Neuronal stem cell (in vitro differentiated cells): ENCODE results near the gene TMC5.

Source experiments
- DNase-seq: peaks from one replicate; pipeline ENCODE4 v3.0.0-alpha.2; 2013; ENCODE audit warnings: low spot score
- H2AFZ ChIP-seq: one replicate; pipeline ENCODE4 v1.6.1; 2013; ENCODE audit warnings: mild to moderate bottlenecking, low read length, inconsistent platforms
- H2AK5ac ChIP-seq: 2 replicates; pipeline ENCODE4 v1.6.1; 2013; ENCODE audit warnings: low read depth, mild to moderate bottlenecking, inconsistent platforms, low read length, moderate library complexity, mixed read lengths
- H2BK120ac ChIP-seq: 2 replicates; pipeline ENCODE4 v1.6.1; 2013; ENCODE audit warnings: low read depth, mild to moderate bottlenecking, inconsistent platforms, low read length, moderate library complexity, mixed read lengths
- H2BK12ac ChIP-seq: one replicate; pipeline ENCODE4 v1.6.1; 2013; ENCODE audit warnings: low read length, inconsistent platforms
- H2BK15ac ChIP-seq: 2 replicates; pipeline ENCODE4 v1.6.1; 2013; ENCODE audit warnings: mild to moderate bottlenecking, low read length, inconsistent platforms, mixed read lengths
- H2BK5ac ChIP-seq: one replicate; pipeline ENCODE4 v1.6.1; 2013; ENCODE audit warnings: inconsistent platforms, mild to moderate bottlenecking, low read length, moderate library complexity
- H3K14ac ChIP-seq: one replicate; pipeline ENCODE4 v1.6.1; 2013; ENCODE audit warnings: low read length, inconsistent platforms
- H3K18ac ChIP-seq: 2 replicates; pipeline ENCODE4 v1.6.1; 2013; ENCODE audit warnings: low read length, inconsistent platforms
- H3K23ac ChIP-seq: 2 replicates; pipeline ENCODE4 v1.6.1; 2013; ENCODE audit warnings: low read depth, mild to moderate bottlenecking, mixed read lengths, low read length, inconsistent platforms; ENCODE audit not compliant: poor library complexity
- H3K27ac ChIP-seq: replicated peaks from 3 replicates; pipeline ENCODE4 v1.5.1; 2013; ENCODE audit warnings: low read length, inconsistent platforms
- H3K27me3 ChIP-seq, 3 experiments: 2 replicates each; pipeline ENCODE4 v1.6.1; 2013; ENCODE audit warnings: low read length in 3 of 3, mild to moderate bottlenecking in 2 of 3, inconsistent platforms in 1 of 3, low read depth in 1 of 3, mixed read lengths in 1 of 3, moderate library complexity in 1 of 3; ENCODE audit not compliant: control insufficient read depth in 3 of 3, insufficient read depth in 3 of 3
- H3K36me3 ChIP-seq, 2 donors: replicated peaks in 1 of 2; 2 replicates each; pipeline ENCODE4 v1.6.1; 2013; ENCODE audit warnings: low read length in 2 of 2; ENCODE audit not compliant: control insufficient read depth in 2 of 2, insufficient read depth in 2 of 2
- H3K4ac ChIP-seq: 2 replicates; pipeline ENCODE4 v1.6.1; 2013; ENCODE audit warnings: inconsistent platforms, mild to moderate bottlenecking, low read length, moderate library complexity
- H3K4me1 ChIP-seq, 2 donors: 1 replicate in 1 of 2; 2 replicates in 1 of 2; pipeline ENCODE4 v1.6.1; 2013; ENCODE audit warnings: low read length in 2 of 2, low read depth in 1 of 2; ENCODE audit not compliant: control insufficient read depth in 2 of 2, insufficient read depth in 1 of 2
- H3K4me2 ChIP-seq: one replicate; pipeline ENCODE4 v1.6.1; 2013; ENCODE audit warnings: mild to moderate bottlenecking, low read length, inconsistent platforms; ENCODE audit not compliant: insufficient read depth, poor library complexity, severe bottlenecking
- H3K4me3 ChIP-seq, 2 donors: 2 replicates each; pipeline ENCODE4 v1.5.1; 2013; ENCODE audit warnings: low read length in 2 of 2, mild to moderate bottlenecking in 2 of 2, inconsistent platforms in 1 of 2, moderate library complexity in 1 of 2
- H3K79me1 ChIP-seq: one replicate; pipeline ENCODE4 v1.6.1; 2013; ENCODE audit warnings: low read depth, mild to moderate bottlenecking, inconsistent platforms, low read length, moderate library complexity
- H3K9ac ChIP-seq: one replicate; pipeline ENCODE4 v1.6.1; 2013; ENCODE audit warnings: mild to moderate bottlenecking, low read depth, low read length, inconsistent platforms; ENCODE audit not compliant: poor library complexity
- H3K9me3 ChIP-seq, 2 donors: replicated peaks in 1 of 2; 2 replicates each; pipeline versions ENCODE3 to v1.6.1; 2013; ENCODE audit warnings: low read length in 2 of 2, mild to moderate bottlenecking in 2 of 2, inconsistent platforms in 1 of 2, low read depth in 1 of 2, mixed read lengths in 1 of 2, moderate library complexity in 1 of 2; ENCODE audit not compliant: control insufficient read depth in 2 of 2, insufficient read depth in 1 of 2
- H4K8ac ChIP-seq: one replicate; pipeline ENCODE4 v1.6.1; 2013; ENCODE audit warnings: low read depth, mild to moderate bottlenecking, inconsistent platforms, low read length, moderate library complexity
- H4K91ac ChIP-seq: one replicate; pipeline ENCODE4 v1.6.1; 2013; ENCODE audit warnings: low read length, low read depth, mild to moderate bottlenecking, inconsistent platforms; ENCODE audit not compliant: poor library complexity
- WGBS, 2 donors: extraction: QIAGEN DNeasy Blood & Tissue Kit; methylation state at CpG; one replicate each; pipeline ENCODE4 v1.1.7; 2013; ENCODE audit warnings: missing lambda C conversion rate in 2 of 2, mixed read lengths in 1 of 2; ENCODE audit not compliant: insufficient read length in 2 of 2, insufficient replicate concordance in 1 of 2; ENCODE audit errors: extremely low coverage in 2 of 2; 5-methylcytosine and 5-hydroxymethylcytosine counted together

The TMC5 gene

DNA sequence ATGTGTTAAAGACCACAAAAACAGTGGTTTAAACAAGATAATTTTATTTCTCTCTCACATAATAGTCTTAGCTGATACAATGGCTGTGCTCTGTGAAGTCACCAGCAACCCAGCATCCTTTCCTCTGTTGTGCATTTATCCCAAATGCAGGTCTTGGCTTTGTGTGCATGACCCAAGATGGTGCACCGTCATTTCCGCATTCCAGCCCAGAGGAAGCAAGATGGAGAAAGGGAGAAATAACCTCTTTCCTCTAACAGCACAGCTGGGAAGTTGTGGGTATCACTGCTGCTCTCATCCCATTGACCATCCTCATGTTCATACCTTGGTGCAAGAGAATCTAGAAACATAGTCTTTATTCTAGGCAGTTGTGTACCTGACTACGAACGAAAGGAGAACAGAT lies 21.8 kb downstream of the TMC5 start:
- H3K79me1 ChIP-seq, result no peaks in the 10 kb centered on the region
- H2BK120ac ChIP-seq, result no peak overlapping the region
- no peak overlapping the region for H3K4ac ChIP-seq
- H3K18ac ChIP-seq, result no peak overlapping the region
- DNase-seq, result no peak
- H3K36me3 ChIP-seq, result no peaks in the 10 kb centered on the region
- H2BK15ac ChIP-seq, result no peak overlapping the region
- H4K91ac ChIP-seq, result no peak overlapping the region
- no peak overlapping the region for H2AK5ac ChIP-seq
- no peak overlapping the region for H3K14ac ChIP-seq
- H3K23ac ChIP-seq, result no peak overlapping the region
- no peaks in the 10 kb centered on the region for H3K9me3 ChIP-seq
- H2AFZ ChIP-seq, result no peak overlapping the region
- no peak overlapping the region for H2BK5ac ChIP-seq
- no peak overlapping the region for H3K9ac ChIP-seq
- H3K4me3 ChIP-seq, result no peak overlapping the region
- H3K27ac ChIP-seq, result no peak overlapping the region
- no peak overlapping the region for H3K4me2 ChIP-seq
- H2BK12ac ChIP-seq, result no peak overlapping the region
- H3K27me3 ChIP-seq, result no peaks in the 10 kb centered on the region
- WGBS, 2 donors, result no CpG with 5 or more reads among the region's 4 CpGs
- no peak overlapping the region for H4K8ac ChIP-seq
- H3K4me1 ChIP-seq, result no peaks in the 10 kb centered on the region

DNA sequence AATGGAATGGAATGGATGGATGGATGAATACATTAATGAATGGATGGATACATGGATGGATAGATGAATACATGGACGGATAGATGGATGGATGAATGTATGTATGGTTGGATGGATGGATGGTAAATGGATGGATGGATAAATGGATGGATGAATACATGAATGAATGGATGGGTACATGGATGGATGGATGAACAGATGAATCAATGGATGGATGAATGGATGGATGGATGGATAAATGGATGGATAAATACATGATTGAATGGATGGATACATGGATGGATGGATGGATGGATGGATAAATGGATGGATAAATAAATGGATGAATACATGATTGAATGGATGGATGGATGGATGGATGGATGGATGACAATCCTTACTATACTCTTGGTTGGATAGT lies 26.0 kb downstream of the TMC5 start:
- no peaks in the 10 kb centered on the region for H3K27me3 ChIP-seq
- H3K79me1 ChIP-seq, result no peaks in the 10 kb centered on the region
- H3K4me3 ChIP-seq, result no peak overlapping the region
- H3K4me1 ChIP-seq, result no peaks in the 10 kb centered on the region
- no peak overlapping the region for H4K91ac ChIP-seq
- H2BK12ac ChIP-seq, result no peak overlapping the region
- no peak overlapping the region for H2AFZ ChIP-seq
- no peak overlapping the region for H2BK5ac ChIP-seq
- no peaks in the 10 kb centered on the region for H3K36me3 ChIP-seq
- H2BK120ac ChIP-seq, result no peak overlapping the region
- H3K14ac ChIP-seq, result no peak overlapping the region
- H3K23ac ChIP-seq, result no peak overlapping the region
- no peak overlapping the region for H3K9ac ChIP-seq
- no peak overlapping the region for H2AK5ac ChIP-seq
- WGBS, 2 donors, result 100% methylated on average over 1 of the region's 1 CpG
- no peak for DNase-seq
- H2BK15ac ChIP-seq, result no peak overlapping the region
- H3K4ac ChIP-seq, result no peak overlapping the region
- no peaks in the 10 kb centered on the region for H3K9me3 ChIP-seq
- no peak overlapping the region for H3K18ac ChIP-seq
- no peak overlapping the region for H3K4me2 ChIP-seq
- H4K8ac ChIP-seq, result no peak overlapping the region
- H3K27ac ChIP-seq, result no peak overlapping the region

DNA sequence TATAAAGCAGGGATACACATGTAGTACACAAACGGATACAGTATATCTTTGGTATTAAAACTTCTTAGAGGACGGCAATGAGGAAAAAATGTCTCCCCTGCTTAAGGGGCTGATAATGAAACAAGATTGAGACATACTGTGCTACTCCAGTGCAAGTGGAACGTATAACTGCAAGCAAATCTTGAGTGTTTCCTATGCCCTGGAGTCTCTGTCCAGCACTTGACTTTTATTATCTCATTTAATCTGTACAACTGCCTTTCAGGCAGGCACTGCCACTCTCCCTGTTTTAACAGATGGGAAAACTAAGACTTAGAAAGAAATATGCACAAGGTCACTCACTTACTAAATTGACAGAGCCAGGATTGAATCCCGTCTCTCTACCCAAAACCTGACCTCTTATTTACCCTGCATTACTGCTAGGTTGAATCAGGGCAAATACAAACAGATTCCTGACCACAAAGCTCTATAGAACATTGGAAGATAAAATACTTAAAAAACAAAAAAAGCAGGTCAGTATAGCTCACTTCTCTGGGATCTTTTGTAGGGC lies 28.7 kb downstream of the TMC5 start:
- H3K9ac ChIP-seq, result no peak overlapping the region
- H4K91ac ChIP-seq, result no peak overlapping the region
- H3K4me2 ChIP-seq, result no peak overlapping the region
- H3K18ac ChIP-seq, result no peak overlapping the region
- no peak overlapping the region for H3K4me3 ChIP-seq
- no peak overlapping the region for H2AFZ ChIP-seq
- no peak overlapping the region for H2BK120ac ChIP-seq
- no peak overlapping the region for H2BK12ac ChIP-seq
- no peak overlapping the region for H2BK15ac ChIP-seq
- WGBS, 2 donors, result no CpG with 5 or more reads among the region's 4 CpGs
- H3K23ac ChIP-seq, result no peak overlapping the region
- H3K14ac ChIP-seq, result no peak overlapping the region
- H3K36me3 ChIP-seq, result no peaks in the 10 kb centered on the region
- H2BK5ac ChIP-seq, result no peak overlapping the region
- no peak overlapping the region for H3K4ac ChIP-seq
- no peaks in the 10 kb centered on the region for H3K9me3 ChIP-seq
- H2AK5ac ChIP-seq, result no peak overlapping the region
- DNase-seq, result no peak
- no peaks in the 10 kb centered on the region for H3K27me3 ChIP-seq
- no peaks in the 10 kb centered on the region for H3K79me1 ChIP-seq
- no peaks in the 10 kb centered on the region for H3K4me1 ChIP-seq
- H3K27ac ChIP-seq, result no peak overlapping the region
- H4K8ac ChIP-seq, result no peak overlapping the region

DNA sequence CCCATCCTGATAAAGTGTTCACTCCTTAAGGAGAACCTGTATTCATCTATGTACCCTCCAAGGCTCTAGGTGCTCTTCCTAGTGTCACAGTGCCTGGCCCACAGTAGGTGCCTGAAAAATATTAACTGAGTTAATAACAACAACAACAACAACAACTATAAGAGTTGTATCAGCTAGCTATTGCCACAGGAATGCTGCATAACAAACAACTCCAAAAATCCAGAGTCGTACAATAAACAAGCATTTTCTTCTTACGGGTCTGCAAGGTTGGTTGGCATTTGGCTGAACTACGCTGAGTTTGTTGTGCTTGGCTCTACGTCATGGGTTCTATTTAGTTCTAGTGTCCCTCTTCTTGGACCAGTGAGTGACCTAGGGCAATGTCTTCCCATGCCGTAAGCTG lies 29.2 kb downstream of the TMC5 start:
- Histone ChIP-seq H2AK5ac (no peak overlapping the region), H3K4me2 (no peak overlapping the region), H4K8ac (no peak overlapping the region), H3K36me3 (no peaks in the 10 kb centered on the region), H3K4ac (no peak overlapping the region), H3K14ac (no peak overlapping the region), H3K18ac (no peak overlapping the region), H2BK5ac (no peak overlapping the region), H3K4me1 (no peaks in the 10 kb centered on the region), H2AFZ (no peak overlapping the region), H3K4me3 (no peak overlapping the region), H3K23ac (no peak overlapping the region), H3K27me3 (no peaks in the 10 kb centered on the region), H4K91ac (no peak overlapping the region), H2BK15ac (no peak overlapping the region), H2BK12ac (no peak overlapping the region), H3K27ac (no peak overlapping the region), H2BK120ac (no peak overlapping the region), H3K9me3 (no peaks in the 10 kb centered on the region), H3K79me1 (no peaks in the 10 kb centered on the region), H3K9ac (no peak overlapping the region)
- no CpG with 5 or more reads among the region's 5 CpGs for WGBS, 2 donors
- DNase-seq, result no peak
